Naive thymus-derived CD4-positive, alpha-beta T cell (primary cell): Measurements from ENCODE around the gene MYH14. TPM values are rescaled to one million over a fixed set of nuclear protein-coding genes. Genes with fewer than 3 reads are reported as not detected.
A peak's percentile ranks its signal among the peaks of the same experiment; 100 is the strongest.

Experiments
- ATAC-seq: fragments of 150-1000 bp; cut with Tn5 transposase; 2 replicates; pipeline ENCODE4 v1.10.0; 2021; ENCODE audit warnings: mild to moderate bottlenecking, moderate library complexity
- CTCF ChIA-PET: fragments of 350-600 bp; sonication (Branson Sonifier 250); formaldehyde crosslinking; loops from one replicate; lab custom pipeline; 2021; ENCODE audit warnings: antibody characterized with exemption; lab: Charles Lee
- POLR2A ChIA-PET: fragments of 350-600 bp; sonication (Branson Sonifier 250); formaldehyde crosslinking; loops from one replicate; lab custom pipeline; 2021; ENCODE audit warnings: antibody characterized with exemption, inconsistent platforms; lab: Charles Lee
- DNase-seq, 9 donors: peaks; one replicate each; pipeline versions ENCODE4 v3.0.0 to v3.0.0-alpha.2; 2020 to 2022; ENCODE audit warnings: mixed read lengths in 1 of 9
- H3K27ac ChIP-seq: one replicate; pipeline ENCODE4 v1.7.0; 2013; ENCODE audit warnings: mild to moderate bottlenecking, low read depth, low read length, moderate library complexity
- H3K27me3 ChIP-seq, 2 donors: one replicate each; pipeline ENCODE4 v1.7.0; 2013; ENCODE audit warnings: low read length in 2 of 2, mild to moderate bottlenecking in 2 of 2, moderate library complexity in 2 of 2; ENCODE audit not compliant: control insufficient read depth in 2 of 2, insufficient read depth in 2 of 2
- H3K36me3 ChIP-seq, 3 experiments: 1 replicate in 2 of 3; 2 replicates in 1 of 3; pipeline ENCODE4 v1.7.0; 2013; ENCODE audit warnings: low read length in 3 of 3, mild to moderate bottlenecking in 3 of 3, moderate library complexity in 1 of 3; ENCODE audit not compliant: insufficient read depth in 3 of 3, control insufficient read depth in 2 of 3
- H3K4me1 ChIP-seq, 2 donors: one replicate each; pipeline ENCODE4 v1.7.0; 2013; ENCODE audit warnings: low read length in 2 of 2, mild to moderate bottlenecking in 2 of 2, moderate library complexity in 1 of 2; ENCODE audit not compliant: control insufficient read depth in 2 of 2, insufficient read depth in 2 of 2
- H3K4me3 ChIP-seq: 2 replicates; pipeline ENCODE4 v1.7.0; 2013; ENCODE audit warnings: mild to moderate bottlenecking, low read length
- H3K9me3 ChIP-seq, 3 experiments: 1 replicate in 2 of 3; 2 replicates in 1 of 3; pipeline ENCODE4 v1.7.0; 2013; ENCODE audit warnings: low read length in 3 of 3; ENCODE audit not compliant: control insufficient read depth in 2 of 3
- H3K27ac Mint-ChIP-seq, 9 donors: one replicate each; pipeline ENCODE4 v1.8.0; 2020 to 2022; ENCODE audit warnings: mixed read lengths in 9 of 9, mild to moderate bottlenecking in 8 of 9, moderate library complexity in 5 of 9, inconsistent platforms in 2 of 9
- H3K27me3 Mint-ChIP-seq, 5 donors: one replicate each; pipeline ENCODE4 v1.8.0; 2021 to 2022; ENCODE audit warnings: mixed read lengths in 5 of 5, mild to moderate bottlenecking in 1 of 5
- H3K36me3 Mint-ChIP-seq, 5 donors: one replicate each; pipeline ENCODE4 v1.8.0; 2020 to 2022; ENCODE audit warnings: mixed read lengths in 5 of 5, mild to moderate bottlenecking in 3 of 5, inconsistent platforms in 1 of 5
- H3K4me1 Mint-ChIP-seq, 7 donors: one replicate each; pipeline ENCODE4 v1.8.0; 2020 to 2022; ENCODE audit warnings: mixed read lengths in 7 of 7, mild to moderate bottlenecking in 3 of 7, inconsistent platforms in 1 of 7
- H3K4me3 Mint-ChIP-seq, 10 donors: one replicate each; pipeline ENCODE4 v1.8.0; 2020 to 2022; ENCODE audit warnings: mild to moderate bottlenecking in 10 of 10, mixed read lengths in 10 of 10, moderate library complexity in 6 of 10, inconsistent platforms in 2 of 10
- H3K9me3 Mint-ChIP-seq, 11 donors: one replicate each; pipeline ENCODE4 v1.8.0; 2020 to 2022; ENCODE audit warnings: mixed read lengths in 11 of 11, mild to moderate bottlenecking in 4 of 11, inconsistent platforms in 1 of 11, moderate library complexity in 1 of 11
- intact Hi-C, 2 donors: fragments of 100-400 bp; cut with micrococcal nuclease; formaldehyde crosslinking; loops; one replicate each; pipeline ENCODE4 v1.15.1; 2023
- polyA plus RNA-seq, 2 donors: library from polyadenylated mRNA; unstranded; fragments of 300-500 nt; fragmentation: Illumina TruSeq; gene quantifications; one replicate each; pipeline ENCODE4 v1.2.3, GENCODE V29; 2021
- total RNA-seq, 6 experiments: library from RNA in 5 of 6; stranded (reverse) in 5 of 6; gene quantifications; 1 replicate in 5 of 6; 2 replicates in 1 of 6; pipeline ENCODE4 v1.2.3 and lab custom pipeline; 2021 to 2026

Gene MYH14
- total and polyA plus RNA-seq, 7 experiments from 2014 or later: not detected

- peaks cover 0 to 7% (median 0%) of the 10 kb centered on the region in 5 donors for H3K36me3 Mint-ChIP-seq
- H3K9me3 ChIP-seq: no peaks in the 10 kb centered on the region
- ATAC-seq (no peak), DNase-seq (no peak)
- H3K4me3 ChIP-seq: no peak overlapping the region
- no peaks in the 10 kb centered on the region for H3K27me3 ChIP-seq
- no peaks in the 10 kb centered on the region for H3K4me1 ChIP-seq
- peaks cover 0 to 18% (median 2%) of the 10 kb centered on the region in 11 donors for H3K9me3 Mint-ChIP-seq
- CTCF ChIA-PET: no interaction called here
- no peaks in the 10 kb centered on the region for H3K36me3 ChIP-seq
- H3K4me1 Mint-ChIP-seq: peaks cover 0 to 2% (median 0%) of the 10 kb centered on the region in 7 donors
- H3K27me3 Mint-ChIP-seq: peaks cover 11 to 67% (median 62%) of the 10 kb centered on the region in 5 donors
- H3K27ac ChIP-seq: no peak overlapping the region
- H3K4me3 Mint-ChIP-seq: no peak overlapping the region
- intact Hi-C loops: no loop called here
- POLR2A ChIA-PET: no interaction called here
- no peak overlapping the region for H3K27ac Mint-ChIP-seq
These were observed 6.1 kb upstream of the MYH14 start for GRCh38 chr19:50197348-50197747.

DNA sequence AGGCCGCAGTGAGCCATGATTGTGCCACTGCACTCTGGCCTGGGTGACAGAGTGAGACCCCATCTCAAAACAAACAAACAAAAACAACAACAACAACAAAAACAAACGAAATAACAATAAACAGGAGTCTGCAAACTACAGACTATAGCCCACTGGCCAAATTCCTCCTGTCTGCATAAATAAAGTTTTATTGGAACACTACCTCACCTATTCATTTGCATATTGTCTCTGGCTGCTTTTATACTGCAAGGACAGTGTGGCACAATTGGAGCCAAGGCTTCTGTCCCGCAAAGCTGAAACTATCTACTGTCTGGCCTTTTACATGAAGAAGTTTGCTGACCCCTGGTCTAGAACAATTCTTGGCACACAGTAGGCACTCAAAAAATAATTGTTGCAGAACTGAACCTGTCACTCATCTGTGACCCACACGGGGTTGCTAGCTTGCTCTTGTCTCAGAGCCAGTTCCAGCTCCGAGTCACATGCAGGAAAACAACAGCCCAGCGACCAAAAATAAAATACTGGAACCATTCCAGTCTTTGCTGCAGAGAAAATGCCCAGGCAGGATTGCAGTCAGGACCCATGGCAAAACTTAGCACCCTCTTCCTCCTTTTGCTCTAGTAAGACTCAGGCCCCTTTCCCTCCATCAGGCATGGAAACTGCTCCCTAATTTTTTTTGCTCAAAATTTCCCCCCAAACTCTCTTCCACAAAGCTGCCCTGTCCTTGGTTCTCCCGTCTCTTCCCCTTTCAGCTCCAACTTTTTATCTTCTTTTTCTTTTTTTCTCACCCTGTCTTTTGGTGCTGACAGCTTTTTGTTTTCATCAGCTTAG, 4.8 kb upstream of the MYH14 start:
- intact Hi-C loops: no loop called here
- Histone ChIP-seq H3K9me3 (no peaks in the 10 kb centered on the region), H3K27me3 (no peaks in the 10 kb centered on the region), H3K36me3 (no peaks in the 10 kb centered on the region), H3K4me1 (no peaks in the 10 kb centered on the region), H3K4me3 (no peak overlapping the region), H3K27ac (no peak overlapping the region)
- peaks cover 0 to 7% (median 0%) of the 10 kb centered on the region in 5 donors for H3K36me3 Mint-ChIP-seq
- H3K4me1 Mint-ChIP-seq: no peaks in the 10 kb centered on the region
- no peak overlapping the region for H3K27ac Mint-ChIP-seq
- ChIA-PET POLR2A (no interaction called here), CTCF (no interaction called here)
- no peak overlapping the region for H3K4me3 Mint-ChIP-seq
- DNase-seq (no peak), ATAC-seq (no peak)
- peaks cover 17 to 62% (median 58%) of the 10 kb centered on the region in 5 donors for H3K27me3 Mint-ChIP-seq
- peaks cover 0 to 16% (median 3%) of the 10 kb centered on the region in 11 donors for H3K9me3 Mint-ChIP-seq

GRCh38 chr19:50199259-50199555, 4.2 kb upstream of the MYH14 start:
- ChIA-PET POLR2A (no interaction called here), CTCF (no interaction called here)
- Histone ChIP-seq H3K36me3 (no peaks in the 10 kb centered on the region), H3K4me3 (no peak overlapping the region), H3K9me3 (no peaks in the 10 kb centered on the region), H3K27ac (no peak overlapping the region), H3K27me3 (no peaks in the 10 kb centered on the region), H3K4me1 (no peaks in the 10 kb centered on the region)
- Mint-ChIP-seq H3K36me3 (peaks cover 0 to 7% (median 0%) of the 10 kb centered on the region in 5 donors), H3K27ac (no peak overlapping the region), H3K4me1 (peaks cover 0 to 5% (median 3%) of the 10 kb centered on the region in 7 donors), H3K27me3 (peaks cover 22 to 64% (median 59%) of the 10 kb centered on the region in 5 donors), H3K9me3 (peaks cover 0 to 16% (median 2%) of the 10 kb centered on the region in 11 donors), H3K4me3 (no peak overlapping the region)
- ATAC-seq: no peak
- intact Hi-C loops: no loop called here
- DNase-seq: no peak

DNA sequence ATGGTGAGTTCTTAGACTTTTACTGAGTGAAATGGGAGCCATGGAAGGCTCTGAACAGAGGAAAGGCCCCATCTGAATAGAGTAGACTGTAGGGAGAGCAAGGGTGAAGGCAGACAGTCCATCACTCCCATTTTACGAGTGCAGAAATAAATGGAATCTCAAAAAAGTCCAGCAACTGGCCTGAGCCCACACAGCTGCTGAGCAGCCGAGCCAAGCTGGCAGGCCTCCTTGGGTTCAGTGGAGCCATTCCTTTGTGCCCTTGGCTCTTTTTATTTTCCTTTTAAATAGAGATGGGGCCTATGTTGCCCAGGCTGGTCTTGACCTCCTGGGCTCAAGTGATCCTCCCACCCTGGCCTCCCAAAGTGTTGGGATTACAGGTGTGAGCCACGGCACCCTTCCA, 1.0 kb upstream of the MYH14 start:
- peaks cover 0 to 3% of the 10 kb centered on the region in 2 donors for H3K27me3 ChIP-seq
- H3K4me3 ChIP-seq: no peak overlapping the region
- H3K4me1 ChIP-seq: no peaks in the 10 kb centered on the region
- ChIA-PET CTCF (no interaction called here), POLR2A (no interaction called here)
- no peaks in the 10 kb centered on the region for H3K9me3 ChIP-seq
- intact Hi-C loops: no loop called here
- H3K36me3 ChIP-seq: no peaks in the 10 kb centered on the region
- H3K27ac Mint-ChIP-seq: no peak overlapping the region
- ATAC-seq (no peak), DNase-seq (no peak)
- peaks cover 40 to 61% (median 59%) of the 10 kb centered on the region in 5 donors for H3K27me3 Mint-ChIP-seq
- H3K36me3 Mint-ChIP-seq: peaks cover 0 to 7% (median 0%) of the 10 kb centered on the region in 5 donors
- H3K27ac ChIP-seq: no peak overlapping the region
- peaks cover 0 to 10% (median 6%) of the 10 kb centered on the region in 7 donors for H3K4me1 Mint-ChIP-seq
- H3K4me3 Mint-ChIP-seq: peak overlapping the region in 3 of 10 donors; percentile 21 to 31 (median 25)
- H3K9me3 Mint-ChIP-seq: peaks cover 0 to 14% (median 0%) of the 10 kb centered on the region in 11 donors

- Mint-ChIP-seq H3K4me3 (peak overlapping the region in 3 of 10 donors; percentile 21 to 31 (median 25)), H3K4me1 (peaks cover 0 to 10% (median 6%) of the 10 kb centered on the region in 7 donors), H3K27me3 (peaks cover 40 to 64% (median 60%) of the 10 kb centered on the region in 5 donors), H3K36me3 (peaks cover 0 to 7% (median 0%) of the 10 kb centered on the region in 5 donors), H3K9me3 (peaks cover 0 to 12% (median 2%) of the 10 kb centered on the region in 11 donors), H3K27ac (no peak overlapping the region)
- Histone ChIP-seq H3K27me3 (peaks cover 0 to 3% of the 10 kb centered on the region in 2 donors), H3K4me3 (no peak overlapping the region), H3K36me3 (no peaks in the 10 kb centered on the region), H3K9me3 (no peaks in the 10 kb centered on the region), H3K27ac (no peak overlapping the region), H3K4me1 (no peaks in the 10 kb centered on the region)
- CTCF ChIA-PET: no interaction called here
- intact Hi-C loops: no loop called here
- DNase-seq: no peak
- no peak for ATAC-seq
- POLR2A ChIA-PET: no interaction called here
These were observed 501 bp upstream of the MYH14 start for GRCh38 chr19:50202962-50203280.

DNA sequence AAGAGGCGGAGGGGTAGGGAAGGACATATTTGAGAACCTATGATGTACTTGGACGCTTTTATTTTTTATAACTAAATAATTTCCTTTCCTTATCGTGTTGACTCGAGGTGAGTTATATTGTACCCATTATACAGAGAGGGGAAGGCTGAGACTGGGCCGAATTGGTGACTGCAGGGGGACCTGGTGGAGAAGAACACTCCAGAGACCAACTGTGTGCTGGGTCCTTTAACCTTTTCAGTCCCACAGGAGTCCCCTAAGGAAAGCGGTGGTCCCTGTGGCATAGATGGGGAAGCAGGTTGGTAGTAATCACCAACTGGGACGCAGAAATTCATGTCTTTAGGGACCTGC, 633 bp downstream of the MYH14 start:
- no peak for ATAC-seq
- Histone ChIP-seq H3K4me3 (no peak overlapping the region), H3K4me1 (no peaks in the 10 kb centered on the region), H3K36me3 (no peaks in the 10 kb centered on the region), H3K27ac (no peak overlapping the region), H3K9me3 (no peaks in the 10 kb centered on the region), H3K27me3 (peaks cover 0 to 3% of the 10 kb centered on the region in 2 donors)
- peaks cover 0 to 12% (median 2%) of the 10 kb centered on the region in 11 donors for H3K9me3 Mint-ChIP-seq
- no peak overlapping the region for H3K27ac Mint-ChIP-seq
- ChIA-PET POLR2A (no interaction called here), CTCF (no interaction called here)
- DNase-seq: no peak
- H3K4me1 Mint-ChIP-seq: peaks cover 0 to 10% (median 6%) of the 10 kb centered on the region in 7 donors
- peak overlapping the region in 4 of 10 donors; percentile 22 to 41 (median 32) for H3K4me3 Mint-ChIP-seq
- intact Hi-C loops: no loop called here
- peaks cover 0 to 7% (median 0%) of the 10 kb centered on the region in 5 donors for H3K36me3 Mint-ChIP-seq
- H3K27me3 Mint-ChIP-seq: peaks cover 40 to 63% (median 57%) of the 10 kb centered on the region in 5 donors
